NCI-H748 (cell line): ENCODE measurements around the gene NEMF.
"Not testable (repeated sequence)": the region's sequence is repeated elsewhere in the genome, so short reads cannot be mapped to it uniquely, and the experiment has no call there.

Experiments
- DNase-seq: peaks from one replicate; lab custom pipeline; 2025; ENCODE audit not compliant: unreplicated experiment; lab: John Stamatoyannopoulos, UW

The NEMF gene

DNA sequence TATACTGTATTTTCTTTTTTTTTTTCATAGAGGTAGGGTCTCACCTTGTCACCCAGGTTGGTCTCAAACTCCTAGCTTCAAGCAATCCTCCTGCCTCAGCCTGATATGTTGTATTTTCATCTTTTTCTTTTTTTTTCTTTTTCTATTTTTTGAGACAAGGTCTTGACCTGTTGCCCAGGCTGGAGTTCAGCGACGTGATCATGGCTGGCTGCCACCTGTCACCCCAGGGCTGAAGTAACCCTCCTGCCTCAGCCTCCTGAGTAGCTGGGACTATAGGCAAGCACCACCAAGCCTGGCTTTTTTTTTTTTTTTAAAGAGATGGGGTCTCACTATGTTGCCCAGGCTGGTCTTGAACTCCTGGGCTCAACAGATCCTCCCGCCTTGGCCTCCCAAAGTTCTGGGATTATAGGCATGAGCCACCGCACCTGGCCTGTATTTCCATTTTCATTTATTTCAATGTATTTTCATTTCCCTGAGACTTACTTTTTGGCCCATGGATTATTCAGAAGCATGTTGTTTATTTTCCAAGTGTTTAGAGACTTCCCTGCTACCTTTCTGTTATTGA, 24.1 kb upstream of the NEMF start:
- DNase-seq: no peak

DNA sequence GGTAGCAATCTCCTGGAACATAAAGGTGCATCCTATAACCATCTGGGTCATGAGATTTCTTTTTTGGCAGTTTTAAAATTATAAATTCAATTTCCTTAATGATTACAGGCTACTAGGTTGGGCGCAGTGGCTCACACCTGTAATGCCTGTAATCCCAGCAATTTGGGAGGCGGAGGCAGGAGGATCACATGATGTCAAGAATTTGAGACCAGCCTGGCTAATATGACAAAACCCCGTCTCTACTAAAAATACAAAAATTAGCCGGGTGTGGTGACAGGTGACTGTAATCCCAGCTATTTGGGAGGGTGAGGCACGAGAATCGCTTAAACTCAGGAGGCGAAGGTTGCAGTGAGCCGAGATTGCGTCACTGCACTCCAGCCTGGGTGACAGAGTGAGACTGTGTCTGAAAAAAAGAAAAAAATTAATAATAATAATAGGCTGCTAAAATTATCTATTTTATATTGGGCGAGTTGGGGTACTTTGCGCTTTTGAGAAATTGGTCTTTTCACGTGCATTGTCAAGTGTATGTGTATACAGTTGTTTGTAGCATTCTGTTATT, 23.1 kb upstream of the NEMF start:
- no peak for DNase-seq

DNA sequence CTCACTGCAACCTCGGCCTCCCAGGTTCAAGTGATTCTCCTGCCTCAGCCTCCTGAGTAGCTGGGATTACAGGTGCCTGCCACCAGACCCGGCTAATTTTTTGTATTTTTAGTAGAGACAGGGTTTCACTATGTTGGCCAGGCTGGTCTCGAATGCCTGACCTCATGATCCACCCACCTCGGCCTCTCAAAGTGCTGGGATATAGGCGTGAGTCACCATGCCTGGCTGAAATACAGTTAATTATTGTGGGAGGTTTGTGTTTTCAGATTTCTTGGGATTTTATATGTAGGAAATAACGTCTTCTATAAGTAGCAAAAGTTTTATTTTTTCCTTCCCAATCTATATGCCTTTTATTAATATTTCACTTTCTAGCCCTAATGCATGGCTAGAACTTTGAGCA, 21.0 kb upstream of the NEMF start:
- DNase-seq: not testable (repeated sequence)

DNA sequence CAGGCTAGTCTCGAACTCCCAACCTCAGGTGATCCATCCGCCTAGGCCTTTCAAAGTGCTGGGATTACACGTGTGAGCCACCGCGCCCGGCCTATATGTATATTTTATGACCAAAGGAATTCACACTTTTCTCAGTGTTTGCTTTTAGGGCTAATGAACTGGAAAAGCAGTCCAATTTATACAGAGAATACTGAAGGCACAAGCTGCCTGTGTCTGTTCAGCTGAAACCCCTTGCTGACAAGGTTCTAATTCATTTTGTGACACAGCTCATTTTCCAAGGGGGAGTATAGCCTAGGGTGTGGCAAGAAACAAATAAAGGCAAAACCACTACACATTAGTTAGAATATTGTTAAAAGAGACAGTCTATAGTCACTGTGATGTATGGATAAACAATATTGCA, 18.3 kb upstream of the NEMF start:
- DNase-seq: no peak

DNA sequence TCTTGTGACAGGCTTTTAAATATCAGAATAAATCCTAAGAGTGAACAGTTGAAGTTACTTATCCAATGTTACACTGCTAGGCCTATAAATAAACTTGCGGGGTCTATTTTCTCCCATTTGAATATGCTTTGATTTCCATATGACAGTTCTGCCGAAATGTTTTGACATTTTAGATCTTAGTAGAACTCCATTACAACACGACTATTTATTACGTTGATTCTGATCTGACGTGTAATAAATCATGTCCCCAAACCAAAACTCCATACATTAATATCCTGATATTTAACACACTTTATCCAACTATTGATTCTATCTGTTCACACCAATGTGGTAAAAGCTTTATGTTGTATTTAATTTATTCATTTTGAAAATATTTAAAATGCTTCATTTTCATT, 16.1 kb upstream of the NEMF start:
- peak; percentile 34 for DNase-seq

DNA sequence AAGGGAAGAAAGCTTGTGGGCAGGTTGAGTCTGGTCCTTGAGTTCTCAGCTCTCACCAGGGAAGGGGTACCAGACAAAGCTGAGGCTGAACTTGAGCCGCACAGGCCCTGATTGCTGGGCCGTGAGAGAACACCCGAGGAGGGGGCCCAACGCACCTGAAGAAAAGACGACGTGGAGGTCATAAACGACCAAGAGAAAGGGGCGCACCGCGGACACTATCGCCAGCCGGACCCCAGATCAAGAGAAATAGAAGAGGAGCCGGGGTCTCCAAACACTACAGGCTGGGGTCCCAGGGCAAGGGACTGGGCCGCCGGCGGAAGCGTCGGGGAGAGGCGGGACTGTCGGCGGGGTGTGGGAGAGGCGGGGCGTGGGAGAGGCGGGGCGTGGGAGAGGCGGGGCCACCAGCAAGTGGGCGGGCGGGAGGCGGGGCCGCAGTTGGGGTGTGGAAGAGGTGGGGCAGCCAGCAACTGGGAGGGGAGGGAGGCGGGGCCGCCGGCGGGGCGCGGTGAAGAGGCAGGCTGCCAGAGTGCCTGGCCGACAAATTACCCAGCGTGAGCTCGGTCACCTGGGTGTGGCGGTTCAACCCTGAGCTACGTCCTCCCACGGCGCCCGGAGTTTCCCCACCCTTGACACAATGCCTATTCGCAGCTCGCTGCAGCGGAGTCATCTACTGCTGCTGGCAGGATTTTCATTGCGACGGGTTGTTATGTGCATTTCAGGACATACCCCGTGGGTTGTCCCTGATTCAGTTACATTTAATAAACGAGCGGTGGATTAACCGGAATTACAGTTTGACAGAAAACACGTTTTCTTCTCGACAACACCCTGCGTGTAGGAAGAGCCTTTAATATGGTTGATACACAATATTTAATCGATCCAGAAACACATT, 15.5 kb upstream of the NEMF start:
- DNase-seq: peak; percentile 98

DNA sequence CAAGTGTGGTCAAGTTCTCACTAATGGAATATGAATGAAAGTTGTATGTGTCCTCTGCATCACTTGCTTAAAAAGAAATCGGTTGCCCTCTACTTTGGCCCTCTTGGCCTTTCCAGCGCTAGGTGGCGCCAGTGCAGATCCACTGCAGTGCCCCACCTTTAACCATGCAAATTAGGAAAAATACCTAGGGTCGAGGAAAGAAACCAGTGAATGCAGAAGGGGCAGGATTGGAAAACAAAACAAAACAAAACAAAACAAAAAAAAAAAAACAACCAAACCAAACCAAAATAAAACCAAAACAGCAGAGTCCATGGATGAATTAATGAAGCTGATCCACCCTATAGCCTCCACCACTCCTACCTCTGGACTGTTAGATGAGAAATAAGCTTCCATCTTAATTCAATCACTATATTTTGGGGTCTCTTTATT, 12.9 kb upstream of the NEMF start:
- peak; percentile 75 for DNase-seq

DNA sequence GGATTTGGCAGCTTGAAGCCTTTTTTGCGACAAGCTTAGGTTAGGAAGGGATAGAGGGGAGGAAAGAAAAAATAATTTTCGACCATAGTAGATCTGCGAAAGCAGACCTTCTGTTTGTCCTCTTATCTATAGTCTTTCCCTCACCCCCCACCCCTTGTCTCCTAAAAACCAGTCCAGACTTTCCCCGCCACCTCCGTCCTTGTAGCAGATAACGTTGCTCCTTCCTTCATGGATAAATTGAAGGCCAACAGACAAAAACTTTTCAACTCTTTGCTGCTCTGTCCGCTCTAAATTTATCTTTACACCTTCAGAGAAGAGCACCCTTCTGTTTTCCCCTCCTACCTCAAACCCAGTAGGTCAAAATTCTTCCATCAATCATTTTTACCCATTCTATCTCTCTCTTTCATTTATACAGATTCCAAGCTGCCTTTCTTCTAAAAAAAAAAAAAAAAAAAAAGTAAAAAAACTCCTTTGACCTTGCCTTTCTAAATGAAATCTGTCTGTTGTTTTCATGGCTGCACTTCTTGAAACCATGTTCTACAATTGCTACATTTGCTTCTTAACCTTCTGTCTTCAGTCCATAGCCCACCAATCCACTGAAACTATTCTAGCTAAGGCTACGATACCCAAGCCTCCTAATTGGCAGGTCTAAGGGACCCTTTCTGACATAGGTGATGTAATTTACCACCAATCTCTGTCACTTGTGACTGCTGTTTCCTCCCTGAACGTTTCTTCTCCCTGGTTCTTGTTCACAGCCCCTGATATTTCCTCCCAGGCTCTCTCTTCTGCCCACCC, 11.1 kb upstream of the NEMF start:
- DNase-seq: peak; percentile 39

DNA sequence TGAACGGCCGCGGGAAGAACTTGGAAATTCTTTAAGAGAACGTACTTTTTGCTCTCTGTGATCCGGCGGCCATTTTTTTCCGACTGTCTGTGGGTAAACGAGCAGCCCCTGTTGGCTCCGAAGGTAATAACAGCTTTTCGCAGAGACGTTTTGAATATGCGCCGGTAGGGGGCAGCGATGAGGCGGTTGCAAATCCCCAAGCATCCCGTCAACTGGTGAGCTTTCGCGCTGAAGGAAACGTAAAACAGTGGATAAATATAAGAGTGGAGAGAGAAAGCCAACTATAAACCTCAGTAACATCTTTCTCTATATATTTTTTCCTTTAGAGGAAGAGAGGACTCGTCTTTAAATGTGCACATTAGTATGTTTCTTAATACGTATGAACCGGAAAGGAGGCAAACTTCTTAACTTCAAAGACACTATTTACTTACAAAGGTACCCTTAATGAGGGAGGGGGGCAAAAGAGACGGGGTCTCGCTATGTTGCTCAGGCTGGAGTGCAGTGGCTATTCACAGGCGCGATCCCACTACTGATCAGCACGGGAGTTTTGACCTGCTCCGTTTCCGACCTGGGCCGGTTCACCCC, 9.6 kb upstream of the NEMF start:
- DNase-seq: peak; percentile 78

DNA sequence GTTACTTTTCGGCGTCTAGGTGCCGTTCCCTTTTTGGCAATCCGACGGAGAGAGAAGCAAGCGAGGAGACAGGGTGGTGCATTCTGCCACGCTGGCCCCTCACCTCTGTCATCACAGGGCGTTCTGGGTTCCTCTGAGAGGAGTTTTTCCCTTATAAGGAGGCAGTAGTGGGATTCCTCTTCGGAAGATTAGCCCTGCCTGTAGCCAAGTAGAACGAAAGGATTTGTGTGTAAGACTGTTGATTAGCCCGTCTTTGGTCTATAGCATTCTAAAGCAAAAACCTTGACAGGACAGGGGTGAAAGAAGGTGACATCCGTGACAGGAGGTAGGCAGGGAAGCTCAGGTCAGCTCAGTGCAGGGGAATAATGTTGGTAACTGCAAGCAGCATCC, 9.1 kb upstream of the NEMF start:
- peak; percentile 60 for DNase-seq

DNA sequence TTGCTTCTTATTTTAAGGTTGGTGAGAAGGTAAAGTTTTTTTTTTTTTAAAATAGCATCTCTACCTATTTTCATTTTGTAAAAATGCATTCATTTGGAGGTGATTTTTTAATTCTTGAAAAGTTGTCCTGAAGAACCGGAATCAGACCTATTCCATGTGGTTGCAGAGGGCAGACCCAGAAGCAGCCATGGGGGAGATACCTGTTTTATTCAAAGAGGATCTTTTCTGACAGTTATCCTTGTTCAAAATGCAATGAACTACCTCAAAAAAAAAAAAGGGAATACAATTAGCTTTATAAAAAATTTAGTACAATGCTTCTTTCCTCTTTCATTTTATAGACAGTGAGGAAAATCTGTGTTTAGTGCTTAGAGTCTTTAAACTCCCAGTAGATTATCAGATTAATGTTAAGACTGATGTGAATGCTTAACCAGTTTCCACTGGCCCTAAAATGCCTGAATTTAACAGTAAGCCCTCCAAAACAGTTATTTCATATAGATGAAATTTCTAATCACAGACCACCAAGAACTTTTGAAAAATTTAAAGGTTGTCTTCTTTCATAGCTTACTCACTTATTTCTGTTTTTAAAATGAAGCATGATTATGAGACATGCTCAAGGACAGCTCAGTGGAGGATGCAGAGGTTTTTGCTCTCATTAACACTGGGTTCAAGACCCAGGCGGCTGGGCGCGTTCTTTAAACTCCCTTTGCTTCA, 8.6 kb upstream of the NEMF start:
- DNase-seq: no peak

DNA sequence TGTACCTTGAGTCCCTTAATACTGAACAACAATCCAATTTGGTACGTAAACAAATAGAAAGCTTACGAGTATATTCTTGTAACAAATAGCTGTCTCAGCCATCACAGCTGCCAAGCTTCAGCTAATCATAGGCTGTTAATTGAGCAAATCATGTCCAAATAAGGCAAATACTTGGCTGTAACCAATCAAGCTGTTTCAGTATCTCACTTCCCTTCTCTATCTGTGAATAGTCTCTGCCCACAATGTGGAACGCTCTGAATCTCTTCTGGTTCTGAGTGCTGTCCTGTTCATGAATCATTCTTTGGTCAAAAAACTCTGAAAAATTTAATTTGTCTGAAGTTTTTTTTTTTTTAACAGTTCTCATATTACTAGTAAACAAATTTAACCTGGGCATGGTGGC, 5.8 kb upstream of the NEMF start:
- DNase-seq: peak; percentile 14

DNA sequence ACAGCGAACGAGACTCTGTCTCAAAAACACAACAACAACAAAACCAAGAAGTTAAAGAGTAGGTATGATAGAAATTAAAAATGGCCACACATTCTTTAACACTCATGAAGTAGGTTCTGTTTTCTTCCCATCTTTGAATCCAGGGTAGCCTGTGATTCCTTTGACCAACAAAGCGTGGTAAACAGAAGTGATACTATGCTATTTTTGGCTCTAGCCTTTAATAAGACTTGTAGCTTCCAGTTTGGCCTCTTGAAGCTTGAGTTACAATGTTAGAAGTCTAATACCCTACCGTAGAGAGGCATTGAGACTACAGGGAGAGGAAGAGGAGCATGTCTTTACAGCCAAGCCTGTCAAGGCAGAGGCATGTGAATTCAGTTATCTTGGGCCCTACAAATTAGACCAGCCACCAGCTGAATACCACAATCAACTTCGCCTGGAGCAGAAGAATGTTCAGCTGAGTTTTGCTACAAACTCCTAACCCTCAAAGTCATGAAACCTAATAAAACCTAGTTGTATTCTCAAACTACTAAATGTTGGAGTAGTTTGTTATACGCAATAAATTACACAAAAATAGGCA, 4.9 kb upstream of the NEMF start:
- DNase-seq: no peak

DNA sequence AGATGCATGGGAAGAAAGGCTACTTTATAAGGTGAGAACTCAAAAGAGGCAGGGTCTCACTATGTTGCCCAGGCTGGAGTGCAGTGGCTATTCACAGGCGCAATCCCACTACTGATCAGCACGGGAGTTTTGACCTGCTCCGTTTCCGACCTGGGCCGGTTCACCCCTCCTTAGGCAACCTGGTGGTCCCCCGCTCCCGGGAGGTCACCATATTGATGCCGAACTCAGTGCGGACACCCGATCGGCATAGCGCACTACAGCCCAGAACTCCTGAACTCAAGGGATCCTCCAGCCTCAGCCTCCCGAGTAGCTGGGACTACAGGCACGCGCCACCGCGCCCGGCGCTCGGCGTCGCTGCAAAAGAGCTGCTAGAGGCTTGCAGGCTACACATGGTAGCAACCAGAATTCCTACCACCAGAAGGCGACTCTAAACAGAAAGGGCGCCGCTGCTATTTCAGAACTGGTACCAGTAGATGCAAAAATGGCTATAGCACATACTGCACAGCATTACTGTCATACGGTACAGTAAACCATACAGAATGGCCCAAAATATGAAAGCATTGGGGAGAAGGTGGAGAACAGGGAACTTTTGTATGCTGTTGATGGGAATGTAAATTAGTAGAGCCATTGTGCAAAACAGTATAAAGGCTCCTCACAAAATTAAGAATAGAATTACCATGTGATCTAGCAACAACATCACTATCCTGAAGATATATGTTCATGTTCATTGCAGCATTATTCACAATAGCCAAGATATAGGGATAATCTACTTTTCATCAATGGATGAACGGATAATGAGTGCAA, 1.2 kb upstream of the NEMF start:
- peak; percentile 81 for DNase-seq

DNA sequence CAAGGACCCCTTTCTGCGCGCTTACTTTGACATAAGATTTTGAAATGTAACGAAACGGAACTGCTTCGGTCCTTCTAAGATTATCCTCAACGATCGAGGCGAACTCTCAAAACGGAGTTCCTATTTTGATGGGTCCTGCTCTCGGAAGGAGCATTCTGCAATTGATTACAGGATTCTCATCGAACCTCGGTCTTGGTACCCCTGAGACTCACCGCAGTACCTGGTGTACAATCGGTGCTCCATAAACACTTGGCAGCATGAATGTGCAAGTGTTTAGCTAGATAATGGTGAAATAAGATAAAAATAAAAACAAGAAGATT, 530 bp upstream of the NEMF start:
- no peak for DNase-seq

DNA sequence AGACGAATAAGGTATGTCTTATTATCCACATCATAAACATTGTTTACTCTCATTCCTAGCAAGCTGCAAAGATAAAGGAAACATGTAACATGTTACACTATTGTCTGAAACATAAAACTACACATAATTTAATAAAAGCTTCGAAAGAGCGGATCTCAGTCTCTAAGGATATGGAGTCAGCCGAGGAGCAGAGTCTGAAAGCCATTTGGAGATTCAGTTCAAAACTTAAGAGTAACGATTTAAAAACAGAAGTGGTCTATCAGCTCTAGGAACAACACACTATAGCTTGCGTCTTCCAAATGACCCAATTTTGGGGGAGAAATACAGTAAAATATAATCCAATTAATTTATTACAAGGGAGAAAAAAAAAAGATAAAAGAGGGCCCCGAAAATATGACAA, 775 bp downstream of the NEMF start:
- DNase-seq: no peak

DNA sequence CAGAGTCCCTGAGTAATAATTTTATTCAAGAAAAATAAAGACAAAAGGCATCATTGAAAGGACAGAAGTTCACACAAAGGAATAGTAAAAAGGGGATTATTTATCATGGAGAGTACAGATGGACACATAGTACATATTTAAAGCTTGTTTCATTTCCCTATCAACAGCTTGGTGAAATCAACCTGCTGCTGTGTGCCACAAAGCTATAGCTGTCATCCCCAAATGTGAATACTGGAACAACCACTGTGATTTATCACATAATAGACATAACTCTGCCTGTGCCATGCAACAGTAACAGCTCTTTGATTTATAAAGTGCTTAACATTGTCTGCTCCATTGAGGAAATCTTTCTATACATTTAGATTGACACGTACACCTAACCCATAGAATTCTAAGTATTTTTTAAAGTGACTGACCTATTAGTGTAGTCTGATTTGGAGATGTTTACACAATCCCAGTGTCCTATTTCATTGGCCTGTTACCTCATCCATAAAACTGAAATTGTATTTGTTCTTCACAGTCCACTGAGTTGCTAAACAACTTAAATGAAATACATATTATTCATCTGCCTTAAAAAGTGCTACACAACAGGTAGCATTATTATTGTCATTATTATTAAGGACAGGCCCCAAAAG, 3.3 kb downstream of the NEMF start:
- peak; percentile 8 for DNase-seq

DNA sequence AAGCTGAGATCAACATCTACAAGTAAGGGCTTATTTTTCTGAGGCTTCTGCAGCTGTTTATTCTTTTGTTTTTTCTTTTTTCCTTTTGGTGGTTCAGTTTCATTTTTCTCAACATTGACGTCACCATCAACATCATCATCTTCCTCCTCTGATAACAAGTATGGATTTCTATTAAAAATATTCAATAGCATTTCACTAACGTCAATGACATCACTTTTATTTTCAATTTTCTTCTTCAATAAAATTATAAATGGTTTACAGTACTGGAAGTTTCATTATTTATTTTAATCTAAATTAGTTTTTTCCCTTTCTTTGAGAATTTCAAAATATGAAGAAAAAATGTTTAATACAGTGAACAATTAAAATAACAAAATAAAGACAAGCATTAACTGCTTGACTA, 23.9 kb downstream of the NEMF start:
- no peak for DNase-seq

DNA sequence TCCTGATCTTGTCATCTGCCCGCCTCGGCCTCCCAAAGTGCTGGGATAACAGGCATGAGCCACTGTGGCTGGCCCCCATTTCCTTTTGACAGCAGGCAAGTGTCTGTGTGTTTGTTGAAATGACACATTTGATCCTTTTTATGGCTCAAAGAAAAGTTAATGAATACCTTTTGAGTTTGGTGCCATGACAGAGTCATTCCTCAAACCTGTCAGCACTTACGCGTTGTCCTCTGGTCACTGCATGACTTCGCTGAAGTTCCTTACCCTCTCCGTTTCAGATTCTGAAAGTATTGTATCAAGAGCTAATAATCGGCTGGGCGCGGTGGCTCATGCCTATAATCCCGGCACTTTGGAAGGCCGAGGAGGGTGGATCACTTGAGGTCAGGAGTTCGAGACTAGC, 32.4 kb downstream of the NEMF start:
- DNase-seq: no peak
